ENCODE results near the gene DRC1.

Gene DRC1

GRCh38 chr2:26444236-26444635 lies 42.5 kb downstream of the DRC1 start:
- DNase-seq (ENCODE audit: low read depth in 2 of 3, low spot score in 2 of 3): no peak

GRCh38 chr2:26448651-26449050 lies 46.9 kb downstream of the DRC1 start:
- no peak for DNase-seq (ENCODE audit: low read depth in 2 of 3, low spot score in 2 of 3)

GRCh38 chr2:26449278-26450030 lies 47.7 kb downstream of the DRC1 start:
- no peak for DNase-seq (ENCODE audit: low read depth in 2 of 3, low spot score in 2 of 3)

- DNase-seq (ENCODE audit: low read depth in 2 of 3, low spot score in 2 of 3): no peak
Observed at GRCh38 chr2:26450031-26450635, 48.4 kb downstream of the DRC1 start.

- DNase-seq (ENCODE audit: low read depth in 2 of 3, low spot score in 2 of 3): no peak
Observed at GRCh38 chr2:26451700-26452099, 50.0 kb downstream of the DRC1 start.

- no peak for DNase-seq (ENCODE audit: low read depth in 2 of 3, low spot score in 2 of 3)
Observed at GRCh38 chr2:26453421-26454329, 52.0 kb downstream of the DRC1 start.

GRCh38 chr2:26454561-26455001 lies 52.9 kb downstream of the DRC1 start:
- no peak for DNase-seq (ENCODE audit: low read depth in 2 of 3, low spot score in 2 of 3)

GRCh38 chr2:26455037-26455669 lies 53.4 kb downstream of the DRC1 start:
- DNase-seq (ENCODE audit: low read depth in 2 of 3, low spot score in 2 of 3): no peak

- no peak for DNase-seq (ENCODE audit: low read depth in 2 of 3, low spot score in 2 of 3)
Observed at GRCh38 chr2:26455670-26456439, 54.1 kb downstream of the DRC1 start.

GRCh38 chr2:26456440-26457250 lies 54.9 kb downstream of the DRC1 start:
- DNase-seq (ENCODE audit: low read depth in 2 of 3, low spot score in 2 of 3): no peak

- DNase-seq (ENCODE audit: low read depth in 2 of 3, low spot score in 2 of 3): no peak
Observed at GRCh38 chr2:26457251-26457666, 55.5 kb downstream of the DRC1 start.

GRCh38 chr2:26457695-26458364 lies 56.1 kb downstream of the DRC1 start:
- no peak for DNase-seq (ENCODE audit: low read depth in 2 of 3, low spot score in 2 of 3)

- DNase-seq (ENCODE audit: low read depth in 2 of 3, low spot score in 2 of 3): no peak
Observed at GRCh38 chr2:26458365-26459042, 56.8 kb downstream of the DRC1 start.

- DNase-seq (ENCODE audit: low read depth in 2 of 3, low spot score in 2 of 3): no peak
Observed at GRCh38 chr2:26459991-26460612, 58.4 kb downstream of the DRC1 start.

GRCh38 chr2:26460613-26461031 lies 58.9 kb downstream of the DRC1 start:
- no peak for DNase-seq (ENCODE audit: low read depth in 2 of 3, low spot score in 2 of 3)

GRCh38 chr2:26461601-26462023 lies 59.9 kb downstream of the DRC1 start:
- no peak for DNase-seq (ENCODE audit: low read depth in 2 of 3, low spot score in 2 of 3)

GRCh38 chr2:26462100-26462499 lies 60.4 kb downstream of the DRC1 start:
- DNase-seq (ENCODE audit: low read depth in 2 of 3, low spot score in 2 of 3): no peak
